H9 (cell line): Measurements from ENCODE around the gene ATRN. TPM values are rescaled to one million over a fixed set of nuclear protein-coding genes. Genes with fewer than 3 reads are reported as not detected.

ENCODE experiments used
- DNase-seq: peaks from one replicate; pipeline ENCODE4 v3.0.0-alpha.2; 2017
- H2AFZ ChIP-seq: one replicate; pipeline ENCODE4 v1.6.1; 2013; ENCODE audit warnings: mild to moderate bottlenecking, low read length, control low read depth, moderate library complexity
- H2AK5ac ChIP-seq: 2 replicates; pipeline ENCODE4 v1.6.1; 2013; ENCODE audit warnings: low read length, control low read depth, mixed read lengths; ENCODE audit not compliant: insufficient read length
- H2BK120ac ChIP-seq: one replicate; pipeline ENCODE4 v1.6.1; 2013; ENCODE audit warnings: low read depth, mild to moderate bottlenecking, low read length, control low read depth, inconsistent platforms; ENCODE audit not compliant: poor library complexity, severe bottlenecking
- H2BK12ac ChIP-seq: 2 replicates; pipeline ENCODE4 v1.6.1; 2013; ENCODE audit warnings: low read length, control low read depth, mixed read lengths, low read depth; ENCODE audit not compliant: insufficient read length
- H2BK15ac ChIP-seq: 2 replicates; pipeline ENCODE4 v1.6.1; 2013; ENCODE audit warnings: low read depth, low read length, control low read depth
- H2BK20ac ChIP-seq: one replicate; pipeline ENCODE4 v1.6.1; 2013; ENCODE audit warnings: low read depth, mild to moderate bottlenecking, low read length, control low read depth, inconsistent platforms; ENCODE audit not compliant: poor library complexity, severe bottlenecking
- H2BK5ac ChIP-seq: 2 replicates; pipeline ENCODE4 v1.6.1; 2013; ENCODE audit warnings: low read length, control low read depth, mixed read lengths; ENCODE audit not compliant: insufficient read length
- H3K14ac ChIP-seq: 2 replicates; pipeline ENCODE4 v1.6.1; 2013; ENCODE audit warnings: low read length, control low read depth; ENCODE audit not compliant: insufficient read depth
- H3K18ac ChIP-seq: 2 replicates; pipeline ENCODE4 v1.6.1; 2013; ENCODE audit warnings: low read depth, mild to moderate bottlenecking, mixed read lengths, low read length, control low read depth; ENCODE audit not compliant: insufficient read length
- H3K23ac ChIP-seq: 2 replicates; pipeline ENCODE4 v1.6.1; 2013; ENCODE audit warnings: low read length, control low read depth, mixed read lengths, low read depth; ENCODE audit not compliant: insufficient read length
- H3K23me2 ChIP-seq: 2 replicates; pipeline ENCODE4 v1.6.1; 2013; ENCODE audit warnings: low read depth, mild to moderate bottlenecking, mixed read lengths, low read length, control low read depth; ENCODE audit not compliant: insufficient read length, poor library complexity, severe bottlenecking
- H3K27ac ChIP-seq: 2 replicates; pipeline ENCODE4 v1.5.1; 2013; ENCODE audit warnings: low read length, control low read depth, mixed read lengths, low read depth; ENCODE audit not compliant: insufficient read length
- H3K27me3 ChIP-seq: 2 replicates; pipeline ENCODE4 v1.6.1; 2013; ENCODE audit warnings: low read length, control low read depth, inconsistent platforms; ENCODE audit not compliant: insufficient read depth
- H3K4ac ChIP-seq: 2 replicates; pipeline ENCODE4 v1.6.1; 2013; ENCODE audit warnings: low read depth, mild to moderate bottlenecking, control low read depth, inconsistent platforms, low read length, moderate library complexity
- H3K4me1 ChIP-seq: 2 replicates; pipeline ENCODE4 v1.6.1; 2013; ENCODE audit warnings: low read length, control low read depth, inconsistent platforms; ENCODE audit not compliant: insufficient read depth
- H3K4me2 ChIP-seq: 2 replicates; pipeline ENCODE4 v1.6.1; 2013; ENCODE audit warnings: low read length, control low read depth, mixed read lengths; ENCODE audit not compliant: insufficient read length, insufficient read depth
- H3K56ac ChIP-seq: 2 replicates; pipeline ENCODE4 v1.6.1; 2013; ENCODE audit warnings: low read depth, mild to moderate bottlenecking, mixed read lengths, low read length, control low read depth; ENCODE audit not compliant: insufficient read length
- H3K79me1 ChIP-seq: 2 replicates; pipeline ENCODE4 v1.6.1; 2013; ENCODE audit warnings: low read depth, mild to moderate bottlenecking, moderate library complexity, low read length, control low read depth, inconsistent platforms; ENCODE audit not compliant: insufficient read depth, poor library complexity, severe bottlenecking
- H3K79me2 ChIP-seq: 2 replicates; pipeline ENCODE4 v1.6.1; 2013; ENCODE audit warnings: low read length, control low read depth, inconsistent platforms; ENCODE audit not compliant: insufficient read depth
- H3K9ac ChIP-seq: 2 replicates; pipeline ENCODE4 v1.6.1; 2013; ENCODE audit warnings: low read length, control low read depth, mixed read lengths; ENCODE audit not compliant: insufficient read length; ENCODE audit errors: extremely low read depth
- H3K9me3 ChIP-seq: one replicate; pipeline ENCODE4 v1.6.1; 2013; ENCODE audit warnings: low read depth, low read length, inconsistent platforms; ENCODE audit not compliant: control insufficient read depth
- H3T11ph ChIP-seq: one replicate; pipeline ENCODE4 v1.6.1; 2013; ENCODE audit warnings: mild to moderate bottlenecking, low read length, control low read depth, inconsistent platforms
- H4K20me1 ChIP-seq: one replicate; pipeline ENCODE4 v1.6.1; 2013; ENCODE audit not compliant: control insufficient read depth, insufficient read length, insufficient read depth
- H4K5ac ChIP-seq: 2 replicates; pipeline ENCODE4 v1.6.1; 2013; ENCODE audit warnings: low read depth, mild to moderate bottlenecking, mixed read lengths, low read length, control low read depth; ENCODE audit not compliant: insufficient read length
- H4K8ac ChIP-seq: replicated peaks from 2 replicates; pipeline ENCODE4 v1.6.1; 2013; ENCODE audit warnings: low read length, control low read depth, mixed read lengths, low read depth; ENCODE audit not compliant: insufficient read length
- H4K91ac ChIP-seq: 2 replicates; pipeline ENCODE4 v1.6.1; 2013; ENCODE audit warnings: low read depth, mild to moderate bottlenecking, moderate library complexity, mixed read lengths, low read length, control low read depth; ENCODE audit not compliant: insufficient read length
- H3K27ac Mint-ChIP-seq, 3 experiments: 2 replicates in 2 of 3; 3 replicates in 1 of 3; pipeline ENCODE4 v1.8.0; 2020 to 2021; ENCODE audit warnings: mixed read lengths in 3 of 3, mild to moderate bottlenecking in 1 of 3, moderate library complexity in 1 of 3
- H3K27me3 Mint-ChIP-seq: 2 replicates; pipeline ENCODE4 v1.8.0; 2021; ENCODE audit warnings: low read depth, mild to moderate bottlenecking, moderate library complexity, mixed read lengths
- H3K36me3 Mint-ChIP-seq, 3 experiments: 2 replicates in 2 of 3; 3 replicates in 1 of 3; pipeline ENCODE4 v1.8.0; 2020 to 2021; ENCODE audit warnings: low read depth in 3 of 3, mixed read lengths in 3 of 3; ENCODE audit not compliant: insufficient read depth in 1 of 3
- H3K4me1 Mint-ChIP-seq, 2 experiments: 2 replicates each; pipeline ENCODE4 v1.8.0; 2020; ENCODE audit warnings: mixed read lengths in 2 of 2
- H3K4me3 Mint-ChIP-seq, 2 experiments: 2 replicates in 1 of 2; 3 replicates in 1 of 2; pipeline ENCODE4 v1.8.0; 2020 to 2021; ENCODE audit warnings: mild to moderate bottlenecking in 2 of 2, mixed read lengths in 2 of 2, moderate library complexity in 1 of 2
- H3K9me3 Mint-ChIP-seq, 2 experiments: 2 replicates in 1 of 2; 3 replicates in 1 of 2; pipeline ENCODE4 v1.8.0; 2020; ENCODE audit warnings: mild to moderate bottlenecking in 2 of 2, mixed read lengths in 2 of 2, moderate library complexity in 1 of 2
- CTCF ChIP-seq: fragments of 200-600 bp; sonication (generic); conservative IDR thresholded peaks from 3 replicates; pipeline ENCODE4 v1.8.0; 2021; ENCODE audit warnings: antibody characterized with exemption, mild to moderate bottlenecking
- WGBS: extraction: QIAGEN DNeasy Blood & Tissue Kit; methylation state at CpG from one replicate; pipeline ENCODE4 v1.1.7; 2013; ENCODE audit warnings: missing lambda C conversion rate, low lambda C conversion rate, mixed read lengths; ENCODE audit not compliant: insufficient read length; ENCODE audit errors: extremely low coverage; 5-methylcytosine and 5-hydroxymethylcytosine counted together
- total RNA-seq: library from RNA; stranded (reverse); gene quantifications from 2 replicates; pipeline ENCODE4 v1.2.1, GENCODE V29; 2021

ATRN gene
- total RNA-seq, 1 experiment from 2014 or later = 23.1 TPM

- Histone ChIP-seq H4K8ac (no peak overlapping the region), H3K9me3 (no peaks in the 10 kb centered on the region), H4K5ac (no peak overlapping the region), H3K27ac (no peak overlapping the region), H2AFZ (no peak overlapping the region), H2BK15ac (no peak overlapping the region), H3T11ph (no peak overlapping the region), H4K91ac (no peak overlapping the region), H3K79me2 (no peaks in the 10 kb centered on the region), H3K23me2 (no peaks in the 10 kb centered on the region), H3K18ac (no peak overlapping the region), H3K23ac (no peak overlapping the region), H2BK20ac (no peak overlapping the region), H3K27me3 (no peaks in the 10 kb centered on the region), H2BK12ac (no peak overlapping the region), H2BK5ac (no peak overlapping the region), H3K79me1 (no peaks in the 10 kb centered on the region), H3K4me1 (no peaks in the 10 kb centered on the region), H3K4ac (no peak overlapping the region), H4K20me1 (no peaks in the 10 kb centered on the region), H3K9ac (no peak overlapping the region), H3K56ac (no peak overlapping the region), H3K4me2 (no peak overlapping the region), H2BK120ac (no peak overlapping the region), H3K14ac (no peak overlapping the region), H2AK5ac (no peak overlapping the region)
- no CpG with 5 or more reads among the region's 13 CpGs for WGBS
- H3K9me3 Mint-ChIP-seq = no peaks in the 10 kb centered on the region
- H3K27me3 Mint-ChIP-seq = no peaks in the 10 kb centered on the region
- H3K4me3 Mint-ChIP-seq = no peak overlapping the region
- TF ChIP-seq CTCF = no peak
- H3K4me1 Mint-ChIP-seq = no peaks in the 10 kb centered on the region
- peaks cover 0 to 10% (median 0%) of the 10 kb centered on the region in 3 experiments; a peak in 4 of 7 replicates for H3K36me3 Mint-ChIP-seq
- no peak for DNase-seq
- no peak overlapping the region for H3K27ac Mint-ChIP-seq
Measured at GRCh38 chr20:3646651-3647050, 175.8 kb downstream of the ATRN start.
